COLO829 (cell line): Measurements from ENCODE around the gene FKBP3.
"Not testable (repeated sequence)": the region's sequence is repeated elsewhere in the genome, so short reads cannot be mapped to it uniquely, and the experiment has no call there.

Source experiments
- DNase-seq: peaks from one replicate; pipeline ENCODE4 v3.0.0; 2012; ENCODE audit warnings: low spot score

The FKBP3 gene

GRCh38 chr14:45112896-45113781, 21.1 kb downstream of the FKBP3 start:
- DNase-seq = no peak

GRCh38 chr14:45104561-45104960, 29.7 kb downstream of the FKBP3 start:
- no peak for DNase-seq

- no peak for DNase-seq
Measured at GRCh38 chr14:45103806-45104205, 30.5 kb downstream of the FKBP3 start.

- DNase-seq = no peak
Measured at GRCh38 chr14:45096218-45096617, 38.1 kb downstream of the FKBP3 start.

- DNase-seq = no peak
Measured at GRCh38 chr14:45095143-45095542, 39.1 kb downstream of the FKBP3 start.

GRCh38 chr14:45094275-45094674, 40.0 kb downstream of the FKBP3 start:
- no peak for DNase-seq

- no peak for DNase-seq
Measured at GRCh38 chr14:45091710-45092109, 42.6 kb downstream of the FKBP3 start.

- DNase-seq = no peak
Measured at GRCh38 chr14:45089813-45090212, 44.5 kb downstream of the FKBP3 start.

GRCh38 chr14:45084946-45085346, 49.3 kb downstream of the FKBP3 start:
- no peak for DNase-seq

- peak; percentile 94 for DNase-seq
Measured at GRCh38 chr14:45083976-45084722, 50.1 kb downstream of the FKBP3 start, which contains the start of gene PRPF39. Gene PRPF39, plus strand, starts transcription at chr14:45084116. Its CDS starts 11,124 bp downstream, at chr14:45095240.

GRCh38 chr14:45083617-45083975, 50.7 kb downstream of the FKBP3 start:
- no peak for DNase-seq

GRCh38 chr14:45082420-45082819, 51.9 kb downstream of the FKBP3 start:
- no peak for DNase-seq

- not testable (repeated sequence) for DNase-seq
Measured at GRCh38 chr14:45081096-45081495, 53.2 kb downstream of the FKBP3 start.

GRCh38 chr14:45080416-45080968, 53.8 kb downstream of the FKBP3 start:
- DNase-seq = not testable (repeated sequence)

GRCh38 chr14:45078323-45078722, 56.0 kb downstream of the FKBP3 start:
- no peak for DNase-seq

- DNase-seq = no peak
Measured at GRCh38 chr14:45073231-45073879, 60.9 kb downstream of the FKBP3 start.

- DNase-seq = no peak
Measured at GRCh38 chr14:45072126-45072525, 62.2 kb downstream of the FKBP3 start.

- no peak for DNase-seq
Measured at GRCh38 chr14:45070215-45070614, 64.1 kb downstream of the FKBP3 start.

- DNase-seq = no peak
Measured at GRCh38 chr14:45068396-45068795, 65.9 kb downstream of the FKBP3 start.

- DNase-seq = no peak
Measured at GRCh38 chr14:45066667-45067066, 67.6 kb downstream of the FKBP3 start.

- no peak for DNase-seq
Measured at GRCh38 chr14:45065956-45066355, 68.3 kb downstream of the FKBP3 start.
